Activated CD4-positive, CD25-positive, alpha-beta regulatory T cell (primary cell): ENCODE results near the gene NETO2.
"Not testable (repeated sequence)": the region's sequence is repeated elsewhere in the genome, so short reads cannot be mapped to it uniquely, and the experiment has no call there.

Source experiments
- DNase-seq, 4 experiments: peaks; one replicate each; lab custom pipeline; 2025; lab: John Stamatoyannopoulos, UW

Gene NETO2, protein sequence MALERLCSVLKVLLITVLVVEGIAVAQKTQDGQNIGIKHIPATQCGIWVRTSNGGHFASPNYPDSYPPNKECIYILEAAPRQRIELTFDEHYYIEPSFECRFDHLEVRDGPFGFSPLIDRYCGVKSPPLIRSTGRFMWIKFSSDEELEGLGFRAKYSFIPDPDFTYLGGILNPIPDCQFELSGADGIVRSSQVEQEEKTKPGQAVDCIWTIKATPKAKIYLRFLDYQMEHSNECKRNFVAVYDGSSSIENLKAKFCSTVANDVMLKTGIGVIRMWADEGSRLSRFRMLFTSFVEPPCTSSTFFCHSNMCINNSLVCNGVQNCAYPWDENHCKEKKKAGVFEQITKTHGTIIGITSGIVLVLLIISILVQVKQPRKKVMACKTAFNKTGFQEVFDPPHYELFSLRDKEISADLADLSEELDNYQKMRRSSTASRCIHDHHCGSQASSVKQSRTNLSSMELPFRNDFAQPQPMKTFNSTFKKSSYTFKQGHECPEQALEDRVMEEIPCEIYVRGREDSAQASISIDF

DNA sequence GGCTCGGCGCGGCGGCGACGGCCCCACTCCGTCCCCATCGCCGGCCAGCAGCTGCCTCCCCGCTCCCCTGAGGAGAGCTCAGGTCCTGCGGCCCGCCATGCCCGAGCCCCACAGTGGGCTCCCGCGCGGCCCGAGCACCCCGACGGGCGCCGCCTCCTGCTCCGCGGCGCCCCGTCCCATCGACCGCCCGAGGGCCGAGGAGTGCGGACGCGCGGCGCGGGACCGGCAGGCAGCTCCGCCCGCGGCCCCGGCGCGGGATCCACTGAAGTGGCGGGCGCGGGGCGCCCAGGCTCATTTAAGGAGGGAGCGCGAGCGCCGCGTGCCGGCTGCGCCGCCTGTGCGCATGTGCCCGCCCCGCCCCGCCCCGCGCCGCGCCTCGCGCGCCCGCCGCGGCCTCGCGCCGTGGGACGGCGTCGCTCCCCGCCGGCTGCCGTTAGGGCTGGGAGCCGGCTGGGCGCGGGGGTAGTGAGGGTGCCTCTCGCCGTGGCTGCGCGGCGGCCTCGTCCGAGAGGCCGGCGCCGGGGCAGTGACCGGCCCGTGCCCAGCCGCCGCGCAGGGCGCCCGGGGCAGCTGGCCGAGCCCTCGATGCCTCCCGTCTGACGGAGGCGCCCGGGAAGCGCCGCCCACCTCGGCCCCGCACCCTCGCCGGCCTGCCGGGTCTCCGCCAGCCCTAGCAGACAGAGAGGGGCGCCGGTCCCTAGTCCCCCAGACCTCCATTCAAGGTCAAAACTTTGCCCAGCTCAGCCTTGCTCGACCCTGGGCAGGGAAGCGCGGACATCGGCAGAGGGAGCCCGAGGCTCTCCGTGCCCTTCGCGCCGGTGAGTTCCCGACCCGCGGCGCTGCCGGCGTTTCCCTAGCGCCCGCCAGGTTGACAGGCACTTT, at the start of gene NETO2:
NETO2 (minus strand) TSS at position 269 of the 882 bp plus-strand sequence. CDS start 333 bp downstream, outside the sequence.
- DNase-seq, result peak; percentile 25 to 52 (median 44)

DNA sequence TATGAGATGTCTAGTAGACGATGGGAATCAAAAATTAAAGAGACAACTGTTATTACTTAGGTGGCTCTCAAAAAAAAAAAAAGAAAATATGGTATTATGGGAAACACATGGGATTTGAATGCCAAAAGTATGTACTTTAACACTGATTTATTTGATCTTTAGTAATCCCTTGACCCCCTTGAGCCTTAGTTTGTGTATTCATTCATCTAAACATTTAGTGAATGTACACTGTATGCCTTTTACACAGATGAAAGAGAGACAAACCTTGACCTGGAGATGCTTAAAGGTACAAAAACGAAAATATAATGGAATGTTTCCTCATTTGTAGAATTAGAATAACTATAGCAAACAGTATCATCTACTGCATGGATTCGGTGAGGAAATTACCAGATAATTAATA, 38.6 kb upstream of the NETO2 start:
- no peak for DNase-seq

DNA sequence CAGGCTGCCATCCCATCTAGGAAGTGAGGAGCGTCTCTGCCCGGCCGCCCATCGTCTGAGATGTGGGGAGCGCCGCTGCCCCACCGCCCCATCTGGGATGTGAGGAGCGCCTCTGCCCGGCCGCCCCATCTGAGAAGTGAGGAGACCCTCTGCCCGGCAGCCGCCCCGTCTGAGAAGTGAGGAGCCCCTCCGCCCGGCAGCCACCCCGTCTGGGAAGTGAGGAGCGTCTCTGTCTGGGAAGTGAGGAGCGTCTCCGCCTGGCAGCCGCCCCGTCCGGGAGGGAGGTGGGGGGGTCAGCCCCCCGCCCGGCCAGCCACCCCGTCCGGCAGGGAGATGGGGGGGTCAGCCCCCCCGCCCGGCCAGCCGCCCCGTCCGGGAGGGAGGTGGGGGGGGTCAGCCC, 37.3 kb upstream of the NETO2 start:
- not testable (repeated sequence) for DNase-seq

DNA sequence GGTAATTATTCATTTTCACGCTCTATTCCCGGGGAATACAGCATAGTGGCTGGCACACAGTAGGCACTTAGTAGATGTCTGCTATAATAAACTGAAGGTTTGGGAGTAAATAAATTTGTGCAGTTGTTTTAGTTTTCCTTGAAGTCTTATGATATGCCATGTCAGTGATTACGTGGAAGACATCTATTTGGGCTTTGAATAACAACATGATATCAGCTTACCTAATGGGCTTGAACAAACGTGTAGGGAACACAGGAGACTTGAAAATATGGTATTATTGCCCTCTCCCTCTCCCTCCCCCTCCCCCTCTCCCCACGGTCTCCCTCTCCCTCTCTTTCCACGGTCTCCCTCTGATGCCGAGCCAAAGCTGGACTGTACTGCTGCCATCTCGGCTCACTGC, 36.3 kb upstream of the NETO2 start:
- DNase-seq, result no peak

DNA sequence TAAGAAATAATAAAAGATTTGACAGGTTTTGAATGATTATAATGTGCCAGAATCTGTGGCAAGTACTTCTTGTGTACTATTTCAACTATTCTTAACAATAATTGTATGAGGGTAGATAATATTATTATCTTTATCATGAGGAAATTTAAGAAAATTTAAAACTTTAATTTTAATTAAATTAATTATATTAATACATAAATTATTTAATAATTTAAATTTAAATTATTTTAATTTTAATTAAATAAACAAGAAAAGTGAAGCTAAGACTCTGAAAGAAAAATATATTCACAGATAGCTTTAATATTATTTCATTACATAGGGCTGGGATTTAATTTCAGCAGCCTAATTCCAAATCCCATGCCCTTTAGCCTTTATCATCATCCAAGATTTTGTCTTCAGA, 31.4 kb upstream of the NETO2 start:
- no peak for DNase-seq

DNA sequence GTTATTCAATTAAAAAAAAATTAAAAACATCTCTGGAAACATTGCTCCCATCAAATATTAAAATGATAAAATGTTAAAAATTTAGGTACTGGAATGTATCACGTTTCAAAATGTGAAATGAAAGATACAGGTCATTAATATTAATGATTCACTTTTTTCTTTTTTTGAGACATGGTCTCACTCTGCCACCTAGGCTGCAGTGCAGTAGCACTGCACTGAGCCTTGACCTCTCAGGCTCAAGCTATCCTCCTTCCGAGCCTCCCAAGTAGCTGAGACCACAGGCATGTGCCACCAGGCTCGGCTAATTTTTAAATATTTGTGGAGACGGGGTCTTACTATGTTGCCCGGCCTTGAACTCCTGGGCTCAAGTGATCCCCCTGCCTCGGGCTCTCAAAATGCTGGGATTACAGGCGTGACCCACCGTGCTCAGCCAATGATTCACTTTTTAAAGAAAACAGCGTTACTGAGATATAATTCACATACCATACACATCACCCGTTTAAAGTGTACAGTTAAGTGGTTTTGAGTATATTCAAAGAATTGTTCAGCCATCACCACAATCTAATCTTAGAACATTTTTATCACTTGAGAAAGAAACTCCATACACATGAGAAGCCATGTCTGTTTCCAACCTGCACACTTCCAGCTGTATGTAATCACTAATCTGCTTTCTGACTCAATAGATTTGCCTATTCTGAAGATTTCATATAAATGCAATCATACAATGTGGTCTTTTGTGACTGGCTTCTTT, 19.1 kb upstream of the NETO2 start:
- DNase-seq, result no peak

DNA sequence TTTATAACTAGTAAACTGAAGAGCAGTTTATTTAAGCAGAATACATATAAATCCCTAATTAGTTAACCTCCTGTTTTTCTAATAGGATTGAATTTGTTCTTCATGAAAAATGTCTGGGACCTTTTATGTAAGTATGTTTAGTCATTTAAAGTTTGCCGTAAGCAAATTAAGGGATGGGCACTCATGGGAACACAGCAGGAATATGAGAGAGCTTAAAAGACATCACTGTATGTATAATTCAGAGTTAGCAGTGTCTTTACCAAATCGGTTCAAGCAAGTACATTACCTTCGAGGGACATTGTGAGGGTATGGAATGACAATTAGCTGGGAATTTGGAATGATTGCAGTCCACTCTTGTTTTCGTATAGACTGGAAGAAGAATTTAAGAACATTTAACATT, 17.7 kb upstream of the NETO2 start:
- no peak for DNase-seq

DNA sequence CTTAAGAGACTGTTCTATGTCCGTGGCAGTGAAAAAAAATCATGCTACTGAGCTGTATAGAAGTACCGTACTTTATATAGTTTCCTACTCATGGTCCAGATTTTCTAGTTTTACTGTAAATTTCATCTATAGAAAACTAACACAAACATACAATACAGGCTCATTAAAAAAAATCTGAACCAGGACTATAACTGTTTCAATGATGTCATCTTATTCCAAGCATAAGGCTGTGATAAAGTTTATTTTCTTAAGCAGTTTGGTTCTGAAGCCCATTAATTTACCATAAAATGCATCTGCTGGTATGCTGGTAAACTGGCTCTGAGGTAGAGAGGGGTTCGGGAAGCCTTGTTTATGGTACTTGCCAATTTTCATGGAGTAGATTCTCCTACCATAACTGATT, 16.7 kb upstream of the NETO2 start:
- DNase-seq, result no peak

DNA sequence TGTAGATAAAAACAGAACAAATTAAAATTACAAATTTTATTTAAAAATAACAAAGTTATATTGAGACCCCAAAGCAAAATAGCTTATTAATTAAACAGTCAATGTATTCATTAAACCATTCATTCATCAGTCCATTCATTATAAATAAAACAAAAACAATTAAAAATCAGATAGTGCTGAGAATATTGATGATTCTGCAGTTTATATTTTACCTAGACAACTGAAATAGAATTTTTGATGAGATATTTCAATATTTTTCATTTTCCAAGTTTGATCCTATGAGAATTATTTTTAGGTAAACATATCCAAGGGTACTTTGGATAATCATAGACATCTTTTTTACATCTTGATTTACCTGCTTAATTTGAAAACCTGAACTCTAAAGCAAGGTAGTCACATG, 15.2 kb upstream of the NETO2 start:
- no peak for DNase-seq

DNA sequence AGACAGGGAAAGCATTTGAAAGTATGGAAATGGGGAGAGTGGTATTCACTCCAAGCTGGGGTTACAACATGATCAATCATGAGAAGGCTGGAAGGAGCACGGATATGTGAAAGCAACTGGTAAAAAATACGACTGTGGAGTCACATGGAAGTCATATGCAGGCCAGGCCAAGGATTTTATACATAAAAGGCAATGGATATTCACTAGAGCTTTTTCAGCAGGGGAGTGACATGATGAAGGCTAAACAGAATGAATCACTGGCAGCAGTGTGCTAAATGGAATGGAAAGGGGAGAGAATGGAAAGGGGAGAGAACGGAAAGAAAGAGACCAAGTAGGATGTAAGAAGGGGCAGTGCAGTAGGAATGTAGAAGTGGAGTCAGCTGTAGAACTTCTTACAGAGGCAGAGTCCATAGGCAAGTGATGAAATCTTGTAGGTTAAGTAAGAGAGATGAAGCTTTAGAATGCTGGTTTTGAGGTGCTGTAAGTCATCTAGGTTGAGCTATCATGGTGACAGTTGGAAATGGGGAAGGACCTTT, 13.0 kb upstream of the NETO2 start:
- no peak for DNase-seq

DNA sequence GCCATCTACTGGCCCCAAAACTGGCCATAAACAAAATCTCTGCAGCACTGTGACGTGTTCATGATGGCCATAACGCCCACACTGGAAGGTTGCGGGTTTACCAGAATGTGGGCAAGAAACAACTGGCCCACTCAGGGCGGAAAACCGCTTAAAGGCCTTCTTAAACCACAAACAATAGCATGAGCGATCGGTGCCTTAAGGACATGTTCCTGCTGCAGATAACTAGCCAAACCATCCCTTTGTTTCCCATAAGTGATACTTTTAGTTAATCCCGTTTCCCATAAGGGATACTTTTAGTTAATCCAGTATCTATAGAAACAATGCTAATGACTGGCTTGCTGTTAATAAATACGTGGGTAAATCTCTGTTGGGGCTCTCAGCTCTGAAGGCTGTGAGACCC, 8.8 kb upstream of the NETO2 start:
- DNase-seq, result not testable (repeated sequence)

DNA sequence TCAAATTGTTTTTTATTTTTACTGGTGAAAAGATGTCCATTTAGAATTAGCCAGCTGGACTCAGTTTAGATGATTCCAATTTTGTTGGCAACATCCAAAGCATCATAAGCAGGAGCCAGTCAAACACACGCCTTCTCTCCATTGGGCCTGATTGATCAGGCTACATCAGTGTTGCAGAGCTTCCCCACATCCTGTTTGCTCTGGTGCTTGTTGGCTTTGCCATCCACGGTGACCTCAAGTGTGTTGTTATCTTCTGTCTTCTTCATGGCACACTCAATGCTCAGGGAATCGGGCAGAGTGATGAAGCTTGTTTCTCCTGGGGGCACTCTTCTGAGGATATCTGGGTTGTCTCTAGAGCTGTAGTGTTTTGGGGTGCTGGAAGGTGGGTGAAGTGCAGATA, 6.3 kb upstream of the NETO2 start:
- no peak for DNase-seq

DNA sequence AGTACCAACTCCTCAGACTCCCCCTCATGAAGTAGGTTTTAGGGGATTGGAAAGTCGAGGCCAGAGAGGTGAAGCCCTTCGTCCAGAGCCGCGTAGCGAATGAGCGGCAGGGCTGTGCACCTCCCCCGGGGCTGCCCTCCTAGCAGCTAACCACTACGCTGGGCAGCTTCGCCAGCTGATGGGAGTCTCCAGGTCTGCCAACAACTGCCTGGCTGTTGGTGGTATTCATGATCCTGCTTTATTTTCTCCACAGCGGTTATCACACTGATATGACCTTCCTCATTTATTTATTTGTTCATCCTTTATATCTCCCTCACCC, 773 bp upstream of the NETO2 start:
- no peak for DNase-seq

DNA sequence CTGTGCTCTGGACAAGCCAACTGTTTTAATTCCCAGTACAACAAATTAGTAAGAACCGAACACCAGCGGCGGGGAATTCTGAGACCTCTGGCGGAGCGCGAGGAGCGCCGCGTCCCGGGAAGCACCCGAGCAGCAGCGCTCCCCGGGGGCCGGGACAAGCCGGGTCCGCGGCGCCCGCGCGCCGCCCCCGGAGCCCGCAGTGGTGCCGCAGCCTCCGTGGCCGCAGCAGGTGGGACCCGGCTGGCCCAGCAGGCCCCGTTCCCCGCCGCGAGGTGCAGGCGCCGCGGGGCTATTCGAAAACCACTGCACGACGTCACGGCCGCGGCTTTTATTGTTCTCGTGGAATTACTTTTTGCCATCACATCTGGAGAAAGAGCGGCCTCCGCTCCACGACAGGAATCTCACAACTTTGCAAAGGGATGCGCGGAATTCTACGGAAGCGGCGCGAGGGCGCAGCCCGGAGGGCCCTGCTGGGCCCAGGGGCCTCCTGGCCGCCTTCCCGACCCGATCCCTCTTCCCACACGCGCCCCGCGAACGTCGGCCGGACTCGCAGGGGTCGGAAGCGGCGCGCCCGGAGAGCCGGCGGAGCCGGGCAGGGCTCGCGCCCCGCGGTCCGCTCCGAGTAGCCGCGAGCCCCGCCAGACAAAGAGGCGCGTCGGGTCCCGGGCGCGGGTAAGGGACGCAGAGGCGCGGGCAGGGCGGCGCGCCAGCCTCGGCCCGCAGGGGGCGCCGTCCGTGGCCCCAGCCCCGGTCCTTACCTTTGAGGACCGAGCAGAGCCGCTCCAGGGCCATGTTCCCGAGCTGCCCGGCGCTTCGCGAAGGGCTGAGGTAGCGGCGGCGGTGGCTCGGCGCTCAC, 696 bp downstream of the NETO2 start:
- peak; percentile 29 to 48 (median 44) for DNase-seq

DNA sequence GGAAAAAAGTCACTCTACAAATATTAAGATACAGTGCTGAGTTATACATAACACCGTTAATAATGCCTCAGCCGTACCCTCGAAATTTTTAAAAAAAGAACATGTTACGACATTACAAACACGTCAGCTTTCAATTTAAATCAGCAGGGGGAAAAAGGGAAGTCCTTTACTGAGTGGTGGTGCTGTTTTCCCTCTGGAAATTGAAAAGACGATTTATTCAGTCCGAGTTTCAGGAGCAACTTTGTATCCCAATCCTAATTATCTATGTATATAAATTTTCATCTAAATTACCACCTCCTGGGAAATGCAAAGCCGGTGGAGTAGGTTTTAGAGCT, 1.3 kb downstream of the NETO2 start:
- DNase-seq, result no peak

DNA sequence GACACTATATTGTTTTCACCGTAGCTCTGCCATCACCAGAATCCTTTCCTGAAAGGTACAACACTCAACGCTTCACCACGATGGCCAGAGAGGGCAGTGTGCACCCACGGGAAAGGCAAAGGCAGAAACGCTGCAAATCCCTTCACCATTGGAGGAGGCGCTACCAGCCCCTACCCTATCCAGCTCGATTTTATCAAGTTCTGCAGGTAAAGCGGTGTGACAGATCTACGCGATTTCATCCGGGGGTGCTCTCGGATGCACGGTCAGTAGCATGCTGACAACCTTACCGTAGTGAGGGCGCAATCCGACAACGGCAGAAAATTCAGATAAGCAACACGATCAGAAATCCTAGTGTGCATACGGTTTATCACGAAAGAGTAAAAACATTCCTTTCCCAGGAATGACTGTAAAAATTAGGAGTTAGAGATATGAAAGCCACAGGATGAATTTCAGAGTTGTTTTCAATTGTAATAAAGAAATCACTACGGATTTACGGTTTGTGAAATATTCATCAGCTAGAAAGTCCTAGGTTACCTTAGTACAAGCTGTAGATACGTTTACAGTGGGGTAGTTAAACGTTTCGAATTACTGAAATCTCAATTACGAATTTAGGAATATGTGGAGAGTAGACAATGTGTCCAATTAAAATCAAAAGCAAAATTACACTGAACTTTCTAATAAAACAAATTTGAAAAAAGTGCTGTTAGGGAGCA, 1.8 kb downstream of the NETO2 start:
- DNase-seq, result peak; percentile 44 to 63 (median 56)

DNA sequence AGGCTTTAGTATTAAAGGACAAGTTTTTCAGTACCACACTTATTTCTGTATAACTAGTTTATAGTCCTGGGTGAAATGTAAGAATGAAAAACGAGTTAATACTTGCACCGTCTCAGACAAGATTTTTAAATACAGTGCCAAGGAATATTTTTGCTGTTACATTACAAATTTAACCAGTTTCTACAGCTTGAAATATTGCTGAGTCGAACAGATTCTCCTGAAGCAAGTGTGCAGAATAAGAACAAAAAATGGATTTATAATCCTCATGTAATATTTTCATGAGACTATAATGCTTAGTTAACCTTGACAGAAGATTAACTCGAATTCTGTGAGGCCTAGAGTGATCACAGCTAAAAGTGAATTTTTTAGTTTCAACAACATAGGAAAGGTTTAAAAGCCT, 3.1 kb downstream of the NETO2 start:
- no peak for DNase-seq

DNA sequence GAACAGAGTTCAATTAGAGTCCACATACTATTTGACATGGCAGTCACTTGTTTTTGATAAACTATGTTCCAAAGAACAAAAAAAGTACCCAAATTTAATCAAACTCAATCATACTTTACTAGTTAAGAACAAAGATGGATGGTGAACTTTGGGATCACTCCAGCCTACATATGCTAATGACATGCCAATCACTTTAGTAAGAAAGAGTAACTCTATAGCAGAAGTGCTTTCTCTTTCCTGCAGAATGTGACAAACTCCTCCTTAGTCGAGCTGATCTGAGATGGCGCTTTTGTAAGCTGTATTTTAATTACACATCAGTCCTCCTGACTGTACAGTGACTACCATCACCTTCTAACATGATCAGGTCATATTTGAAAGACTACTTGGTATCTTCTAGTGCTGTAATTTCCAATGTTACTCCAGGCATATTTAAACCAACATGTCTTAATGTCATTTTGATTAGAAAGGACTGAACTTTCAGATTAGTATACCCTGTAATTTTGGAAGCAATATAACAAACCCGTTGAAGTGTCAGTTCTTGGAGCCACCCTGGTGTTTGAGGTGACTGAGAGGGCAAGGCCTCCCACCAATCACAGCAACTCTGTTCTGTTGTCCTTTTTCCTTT, 4.1 kb downstream of the NETO2 start:
- no peak for DNase-seq

DNA sequence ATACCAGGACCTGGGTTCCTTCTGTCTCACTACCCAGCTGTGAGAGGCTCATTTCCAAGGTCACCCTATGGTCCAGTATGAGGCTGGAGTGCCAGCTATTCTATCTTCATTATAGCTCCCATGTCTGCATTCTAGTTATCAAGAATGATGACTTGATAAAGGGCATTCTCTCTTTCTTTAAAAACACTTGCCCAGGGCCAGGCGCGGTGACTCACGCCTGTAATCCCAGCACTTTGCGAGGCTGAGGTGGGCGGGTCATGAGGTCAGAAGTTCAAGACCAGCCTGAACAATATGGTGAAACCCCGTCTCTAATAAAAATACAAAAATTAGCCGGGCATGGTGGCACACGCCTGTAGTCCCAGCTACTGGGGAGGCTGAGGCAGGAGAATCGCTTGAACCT, 5.8 kb downstream of the NETO2 start:
- not testable (repeated sequence) for DNase-seq
